ENCODE data around the gene MVP. TPM values are rescaled to one million over a fixed set of nuclear protein-coding genes. Genes with fewer than 3 reads are reported as not detected.

The MVP gene
- total RNA-seq, 2 experiments from 2014 or later, result 6.3 to 6.8 TPM

DNA sequence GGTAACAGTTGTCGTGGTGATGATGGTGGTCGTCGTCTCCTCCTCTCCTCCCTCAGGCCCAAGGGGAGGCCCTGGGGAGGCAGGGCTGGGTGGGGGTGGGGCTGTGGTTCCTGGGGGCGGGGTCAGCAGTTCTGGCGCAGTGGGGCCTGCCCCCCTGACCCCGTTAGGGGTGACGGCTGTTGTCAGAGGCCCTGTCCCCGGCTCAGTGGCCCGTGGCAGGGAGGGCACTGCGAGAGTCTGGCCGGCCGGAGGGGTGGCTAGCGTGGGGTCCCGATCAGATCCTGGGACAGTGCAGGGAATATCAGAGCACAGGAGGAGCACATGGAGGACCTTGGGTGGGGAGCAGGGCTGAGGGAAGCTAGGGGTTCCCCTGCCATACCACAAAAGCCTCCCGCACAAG is 76.6 kb downstream of the MVP start:
- intact Hi-C loops (cut with micrococcal nuclease; ENCODE audit: unreplicated experiment), result no loop called here
- ChIA-PET CTCF (ENCODE audit: unreplicated experiment) (no interaction called here), POLR2A (no interaction called here)
- Histone ChIP-seq H4K20me1 (ENCODE audit: insufficient read depth, low read length) (no peaks in the 10 kb centered on the region), H2AFZ (ENCODE audit: low read length) (no peak overlapping the region), H3K36me3 (ENCODE audit: insufficient read depth, low read length) (no peaks in the 10 kb centered on the region), H3K4me2 (ENCODE audit: low read length) (no peak overlapping the region), H3K27ac (ENCODE audit: low read depth, low read length, poor library complexity, severe bottlenecking) (no peak overlapping the region), H3K4me1 (ENCODE audit: insufficient read depth, low read length, poor library complexity, severe bottlenecking) (no peaks in the 10 kb centered on the region), H3K9me3 (ENCODE audit: low read length) (no peaks in the 10 kb centered on the region), H3K9me2 (ENCODE audit: insufficient read depth, low read length) (no peaks in the 10 kb centered on the region), H3K79me2 (ENCODE audit: insufficient read depth, low read depth, low read length) (no peaks in the 10 kb centered on the region), H3K4me3 (ENCODE audit: low read depth, low read length, poor library complexity, severe bottlenecking) (no peak overlapping the region)
- DNase-seq (ENCODE audit: low spot score), result no peak
- no peak for TF ChIP-seq EZH2phosphoT487 (IDR thresholded peaks at IDR 0.05; ENCODE audit: borderline replicate concordance, low read depth, low read length)
- TF ChIP-seq, protein P1, sequence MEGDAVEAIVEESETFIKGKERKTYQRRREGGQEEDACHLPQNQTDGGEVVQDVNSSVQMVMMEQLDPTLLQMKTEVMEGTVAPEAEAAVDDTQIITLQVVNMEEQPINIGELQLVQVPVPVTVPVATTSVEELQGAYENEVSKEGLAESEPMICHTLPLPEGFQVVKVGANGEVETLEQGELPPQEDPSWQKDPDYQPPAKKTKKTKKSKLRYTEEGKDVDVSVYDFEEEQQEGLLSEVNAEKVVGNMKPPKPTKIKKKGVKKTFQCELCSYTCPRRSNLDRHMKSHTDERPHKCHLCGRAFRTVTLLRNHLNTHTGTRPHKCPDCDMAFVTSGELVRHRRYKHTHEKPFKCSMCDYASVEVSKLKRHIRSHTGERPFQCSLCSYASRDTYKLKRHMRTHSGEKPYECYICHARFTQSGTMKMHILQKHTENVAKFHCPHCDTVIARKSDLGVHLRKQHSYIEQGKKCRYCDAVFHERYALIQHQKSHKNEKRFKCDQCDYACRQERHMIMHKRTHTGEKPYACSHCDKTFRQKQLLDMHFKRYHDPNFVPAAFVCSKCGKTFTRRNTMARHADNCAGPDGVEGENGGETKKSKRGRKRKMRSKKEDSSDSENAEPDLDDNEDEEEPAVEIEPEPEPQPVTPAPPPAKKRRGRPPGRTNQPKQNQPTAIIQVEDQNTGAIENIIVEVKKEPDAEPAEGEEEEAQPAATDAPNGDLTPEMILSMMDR (conservative IDR thresholded peaks at IDR 0.05; ENCODE audit: low read length), result no peak
- no TSS peak for BruUV-seq (replicated peaks)

DNA sequence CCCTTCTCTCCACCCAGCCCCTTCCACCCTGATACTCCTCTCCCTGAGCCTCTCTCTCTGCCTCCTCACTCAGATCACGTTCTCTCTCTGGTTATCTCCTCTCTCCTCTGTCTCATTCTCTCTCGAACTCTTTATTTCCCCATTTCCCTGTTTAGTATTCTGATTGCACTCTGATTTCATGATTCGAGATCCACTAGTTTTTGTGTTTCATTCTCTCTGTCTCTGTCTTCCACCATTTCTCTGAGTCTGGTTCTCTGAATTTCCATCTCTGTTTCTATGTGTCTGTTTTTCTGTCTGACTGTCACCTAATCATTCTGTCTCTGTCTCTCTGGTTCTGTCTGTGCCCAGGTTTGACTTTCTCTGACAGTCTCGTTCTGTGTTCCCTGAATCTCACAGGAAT is 77.1 kb downstream of the MVP start:
- Histone ChIP-seq H2AFZ (ENCODE audit: low read length) (no peak overlapping the region), H3K4me1 (ENCODE audit: insufficient read depth, low read length, poor library complexity, severe bottlenecking) (no peaks in the 10 kb centered on the region), H3K4me3 (ENCODE audit: low read depth, low read length, poor library complexity, severe bottlenecking) (no peak overlapping the region), H3K36me3 (ENCODE audit: insufficient read depth, low read length) (no peaks in the 10 kb centered on the region), H3K27ac (ENCODE audit: low read depth, low read length, poor library complexity, severe bottlenecking) (no peak overlapping the region), H3K9me3 (ENCODE audit: low read length) (no peaks in the 10 kb centered on the region), H3K79me2 (ENCODE audit: insufficient read depth, low read depth, low read length) (no peaks in the 10 kb centered on the region), H3K4me2 (ENCODE audit: low read length) (no peak overlapping the region), H4K20me1 (ENCODE audit: insufficient read depth, low read length) (no peaks in the 10 kb centered on the region), H3K9me2 (ENCODE audit: insufficient read depth, low read length) (no peaks in the 10 kb centered on the region)
- POLR2A ChIA-PET, result no interaction called here
- TF ChIP-seq, protein P1 (conservative IDR thresholded peaks at IDR 0.05; ENCODE audit: low read length), result no peak
- TF ChIP-seq EZH2phosphoT487 (IDR thresholded peaks at IDR 0.05; ENCODE audit: borderline replicate concordance, low read depth, low read length), result no peak
- no peak for DNase-seq (ENCODE audit: low spot score)
- intact Hi-C loops (cut with micrococcal nuclease; ENCODE audit: unreplicated experiment), result no loop called here
- no TSS peak for BruUV-seq (replicated peaks)
- CTCF ChIA-PET (ENCODE audit: unreplicated experiment), result no interaction called here

Small RNA genes lying within 50 kb of the gene (small RNA-seq; reads per million reads assigned to genes)
- gene AC009133.6 (not detected), gene AC120114.4 (not detected)

Other genes starting within 250 kb of the MVP start
- 43.6 and 59.4 TPM in 2 replicates for gene SPN, start 157.2 kb upstream of the MVP start, total RNA-seq (2014; rRNA removed; shearing (Covaris generic))
- gene SPN, start 157.2 kb upstream of the MVP start, total RNA-seq (2022), result 87.6 and 90.5 TPM in 2 replicates
- gene QPRT, start 141.3 kb upstream of the MVP start, total RNA-seq (2014; rRNA removed; shearing (Covaris generic)), result 9.4 and 10.6 TPM in 2 replicates
- 12.6 and 15.8 TPM in 2 replicates for gene QPRT, start 141.3 kb upstream of the MVP start, total RNA-seq (2022)
- not detected in 2 replicates for gene C16orf54, start 74.5 kb upstream of the MVP start, total RNA-seq (2014; rRNA removed; shearing (Covaris generic))
- gene C16orf54, start 74.5 kb upstream of the MVP start, total RNA-seq (2022), result 0.32 and 0.55 TPM in 2 replicates
- gene ZG16, start 42.2 kb upstream of the MVP start, total RNA-seq (2014; rRNA removed; shearing (Covaris generic)), result not detected in 2 replicates
- gene ZG16, start 42.2 kb upstream of the MVP start, total RNA-seq (2022), result not detected in 2 replicates
- 315 and 339 TPM in 2 replicates for gene KIF22, start 29.7 kb upstream of the MVP start, total RNA-seq (2014; rRNA removed; shearing (Covaris generic))
- 232 and 253 TPM in 2 replicates for gene KIF22, start 29.7 kb upstream of the MVP start, total RNA-seq (2022)
- gene MAZ, start 13.9 kb upstream of the MVP start, total RNA-seq (2014; rRNA removed; shearing (Covaris generic)), result 384 and 471 TPM in 2 replicates
- gene MAZ, start 13.9 kb upstream of the MVP start, total RNA-seq (2022), result 484 and 531 TPM in 2 replicates
- gene PRRT2, start 8.3 kb upstream of the MVP start, total RNA-seq (2014; rRNA removed; shearing (Covaris generic)), result 0.09 TPM in 1 of 2 replicates, not detected in the other
- gene PRRT2, start 8.3 kb upstream of the MVP start, total RNA-seq (2022), result 3.2 and 3.4 TPM in 2 replicates
- gene PAGR1, start 4.3 kb upstream of the MVP start, total RNA-seq (2014; rRNA removed; shearing (Covaris generic)), result 59.4 and 62.7 TPM in 2 replicates
- gene PAGR1, start 4.3 kb upstream of the MVP start, total RNA-seq (2022), result 43.4 and 51.7 TPM in 2 replicates
- 39.6 and 52.4 TPM in 2 replicates for gene CDIPT, start 42.8 kb downstream of the MVP start, total RNA-seq (2014; rRNA removed; shearing (Covaris generic))
- 41.4 and 43.5 TPM in 2 replicates for gene CDIPT, start 42.8 kb downstream of the MVP start, total RNA-seq (2022)
- gene SEZ6L2, start 79.1 kb downstream of the MVP start, total RNA-seq (2014; rRNA removed; shearing (Covaris generic)), result 0.98 TPM in 1 of 2 replicates, not detected in the other
- 0.83 and 1.0 TPM in 2 replicates for gene SEZ6L2, start 79.1 kb downstream of the MVP start, total RNA-seq (2022)
- not detected in 2 replicates for gene ASPHD1, start 80.0 kb downstream of the MVP start, total RNA-seq (2014; rRNA removed; shearing (Covaris generic))
- gene ASPHD1, start 80.0 kb downstream of the MVP start, total RNA-seq (2022), result 0.30 TPM in 1 of 2 replicates, not detected in the other
- 14.4 and 15.9 TPM in 2 replicates for gene KCTD13, start 105.8 kb downstream of the MVP start, total RNA-seq (2014; rRNA removed; shearing (Covaris generic))
- 48.0 and 49.5 TPM in 2 replicates for gene KCTD13, start 105.8 kb downstream of the MVP start, total RNA-seq (2022)
- gene TMEM219, start 141.6 kb downstream of the MVP start, total RNA-seq (2014; rRNA removed; shearing (Covaris generic)), result 75.7 and 94.1 TPM in 2 replicates
- gene TMEM219, start 141.6 kb downstream of the MVP start, total RNA-seq (2022), result 82.9 and 88.6 TPM in 2 replicates
- gene TAOK2, start 153.4 kb downstream of the MVP start, total RNA-seq (2014; rRNA removed; shearing (Covaris generic)), result 31.7 and 33.3 TPM in 2 replicates
- 45.0 and 46.8 TPM in 2 replicates for gene TAOK2, start 153.4 kb downstream of the MVP start, total RNA-seq (2022)
- 54.4 and 60.4 TPM in 2 replicates for gene HIRIP3, start 175.2 kb downstream of the MVP start, total RNA-seq (2014; rRNA removed; shearing (Covaris generic))
- gene HIRIP3, start 175.2 kb downstream of the MVP start, total RNA-seq (2022), result 43.2 and 52.3 TPM in 2 replicates
- 88.0 and 94.7 TPM in 2 replicates for gene INO80E, start 175.8 kb downstream of the MVP start, total RNA-seq (2014; rRNA removed; shearing (Covaris generic))
- gene INO80E, start 175.8 kb downstream of the MVP start, total RNA-seq (2022), result 129 and 140 TPM in 2 replicates
- gene DOC2A, start 190.6 kb downstream of the MVP start, total RNA-seq (2014; rRNA removed; shearing (Covaris generic)), result not detected in 2 replicates
- 0.31 and 0.91 TPM in 2 replicates for gene DOC2A, start 190.6 kb downstream of the MVP start, total RNA-seq (2022)
- gene C16orf92, start 202.7 kb downstream of the MVP start, total RNA-seq (2014; rRNA removed; shearing (Covaris generic)), result not detected in 2 replicates
- not detected in 2 replicates for gene C16orf92, start 202.7 kb downstream of the MVP start, total RNA-seq (2022)
- 2.6 and 4.3 TPM in 2 replicates for gene TLCD3B, start 210.8 kb downstream of the MVP start, total RNA-seq (2014; rRNA removed; shearing (Covaris generic))
- gene TLCD3B, start 210.8 kb downstream of the MVP start, total RNA-seq (2022), result 17.6 and 21.3 TPM in 2 replicates
- 646 and 809 TPM in 2 replicates for gene ALDOA, start 245.3 kb downstream of the MVP start, total RNA-seq (2014; rRNA removed; shearing (Covaris generic))
- gene ALDOA, start 245.3 kb downstream of the MVP start, total RNA-seq (2022), result 811 and 1,029 TPM in 2 replicates

Data from OCI-LY7 (cell line).